Esophagus muscularis mucosa (tissue), 3 donors: ENCODE data around the gene GNB4.

Experiments
- CTCF ChIP-seq, 3 experiments: fragments of 200-600 bp in 2 of 3; fragments of 450-650 bp in 1 of 3; sonication (generic) in 2 of 3; IDR thresholded peaks; one replicate each; pipeline ENCODE4 v1.5.1; 2017 to 2019; ENCODE audit warnings: antibody characterized with exemption in 3 of 3, mild to moderate bottlenecking in 2 of 3, moderate library complexity in 1 of 3
- POLR2A ChIP-seq: fragments of 450-650 bp; IDR thresholded peaks from one replicate; pipeline ENCODE4 v1.6.1; 2017; ENCODE audit warnings: antibody characterized with exemption, moderate library complexity, mild to moderate bottlenecking, low read depth
- POLR2AphosphoS5 ChIP-seq, 2 donors: sonication (generic); formaldehyde crosslinking; IDR thresholded peaks; one replicate each; pipeline ENCODE4 v1.6.1; 2017; ENCODE audit warnings: antibody characterized with exemption in 2 of 2

- TF ChIP-seq CTCF (IDR thresholded peaks at IDR 0.05) (no peak), POLR2AphosphoS5 (IDR thresholded peaks at IDR 0.05) (no peak), POLR2A (no peak)
Measured at GRCh38 chr3:179348325-179349013, 102.8 kb downstream of the GNB4 start.
